ENCODE data around the gene SCN2B.

DNA sequence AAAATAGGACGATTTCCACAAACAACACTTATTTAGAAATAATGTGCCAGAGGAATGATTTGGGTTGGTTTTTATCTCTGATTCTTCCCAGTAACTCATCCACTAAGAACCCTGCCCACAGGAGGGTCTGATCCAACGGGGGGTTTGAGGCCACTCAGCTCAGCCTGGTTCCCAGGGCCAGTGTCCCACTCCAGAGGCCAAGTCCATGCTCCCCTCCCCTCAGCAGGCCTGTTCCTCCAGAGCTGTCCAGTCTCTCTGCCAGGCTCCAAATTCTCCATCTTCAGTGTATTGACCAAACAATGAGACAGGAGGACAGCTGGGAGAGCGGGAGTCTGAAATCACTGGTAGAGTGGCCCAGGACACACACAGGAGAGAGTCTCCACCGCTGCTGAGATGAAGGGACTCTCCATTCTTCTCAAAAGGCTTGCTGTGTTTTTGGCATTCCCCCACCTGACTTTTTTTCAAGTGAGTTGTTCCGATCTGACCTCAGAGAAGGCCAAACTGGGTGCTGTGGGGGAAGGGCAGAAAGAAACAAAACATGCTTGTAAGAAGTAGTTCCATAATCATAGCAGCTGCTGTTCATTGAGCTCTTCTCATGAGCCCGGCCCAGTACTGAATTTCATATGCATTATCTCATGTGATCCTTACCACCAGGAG is 17.6 kb upstream of the SCN2B start:
- TF ChIP-seq, protein P1, sequence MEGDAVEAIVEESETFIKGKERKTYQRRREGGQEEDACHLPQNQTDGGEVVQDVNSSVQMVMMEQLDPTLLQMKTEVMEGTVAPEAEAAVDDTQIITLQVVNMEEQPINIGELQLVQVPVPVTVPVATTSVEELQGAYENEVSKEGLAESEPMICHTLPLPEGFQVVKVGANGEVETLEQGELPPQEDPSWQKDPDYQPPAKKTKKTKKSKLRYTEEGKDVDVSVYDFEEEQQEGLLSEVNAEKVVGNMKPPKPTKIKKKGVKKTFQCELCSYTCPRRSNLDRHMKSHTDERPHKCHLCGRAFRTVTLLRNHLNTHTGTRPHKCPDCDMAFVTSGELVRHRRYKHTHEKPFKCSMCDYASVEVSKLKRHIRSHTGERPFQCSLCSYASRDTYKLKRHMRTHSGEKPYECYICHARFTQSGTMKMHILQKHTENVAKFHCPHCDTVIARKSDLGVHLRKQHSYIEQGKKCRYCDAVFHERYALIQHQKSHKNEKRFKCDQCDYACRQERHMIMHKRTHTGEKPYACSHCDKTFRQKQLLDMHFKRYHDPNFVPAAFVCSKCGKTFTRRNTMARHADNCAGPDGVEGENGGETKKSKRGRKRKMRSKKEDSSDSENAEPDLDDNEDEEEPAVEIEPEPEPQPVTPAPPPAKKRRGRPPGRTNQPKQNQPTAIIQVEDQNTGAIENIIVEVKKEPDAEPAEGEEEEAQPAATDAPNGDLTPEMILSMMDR (IDR thresholded peaks at IDR 0.05): no peak
- no peak for TF ChIP-seq ZFX (IDR thresholded peaks at IDR 0.05; ENCODE audit: borderline replicate concordance)

Measured in 22Rv1 (cell line).